CD14-positive monocyte (primary cell): ENCODE results near the gene PTPRR. TPM values are rescaled to one million over a fixed set of nuclear protein-coding genes. Genes with fewer than 3 reads are reported as not detected.

Experiments
- DNase-seq, 3 donors: peaks; one replicate each; pipeline ENCODE4 v3.0.0-alpha.2; 2011 to 2022
- H2AFZ ChIP-seq: 2 replicates; pipeline ENCODE4 v1.6.0; 2012; ENCODE audit warnings: mild to moderate bottlenecking, low read depth, low read length, inconsistent platforms; ENCODE audit not compliant: insufficient read depth, poor library complexity, severe bottlenecking
- H3K27ac ChIP-seq, 2 donors: 1 replicate in 1 of 2; 2 replicates in 1 of 2; pipeline ENCODE4 v1.5.1; 2012 to 2013; ENCODE audit warnings: low read length in 2 of 2, control low read depth in 1 of 2, inconsistent platforms in 1 of 2, low read depth in 1 of 2, mild to moderate bottlenecking in 1 of 2
- H3K27me3 ChIP-seq, 2 donors: one replicate each; pipeline versions ENCODE4 v1.6.0 to v1.6.1; 2011 to 2013; ENCODE audit warnings: low read length in 2 of 2; ENCODE audit not compliant: control insufficient read depth in 2 of 2, insufficient read depth in 2 of 2
- H3K36me3 ChIP-seq, 2 donors: replicated peaks in 1 of 2; 1 replicate in 1 of 2; 2 replicates in 1 of 2; pipeline versions ENCODE4 v1.5.1 to v1.6.1; 2012 to 2013; ENCODE audit warnings: low read length in 2 of 2, control low read depth in 1 of 2, inconsistent platforms in 1 of 2, mild to moderate bottlenecking in 1 of 2; ENCODE audit not compliant: insufficient read depth in 2 of 2, control insufficient read depth in 1 of 2
- H3K4me1 ChIP-seq, 2 donors: 1 replicate in 1 of 2; 2 replicates in 1 of 2; pipeline versions ENCODE4 v1.5.1 to v1.6.1; 2012 to 2013; ENCODE audit warnings: low read length in 2 of 2, control low read depth in 1 of 2, inconsistent platforms in 1 of 2, mild to moderate bottlenecking in 1 of 2, moderate library complexity in 1 of 2; ENCODE audit not compliant: insufficient read depth in 2 of 2, control insufficient read depth in 1 of 2
- H3K4me2 ChIP-seq: replicated peaks from 2 replicates; pipeline ENCODE3; 2012; ENCODE audit warnings: low read length, moderate library complexity, mild to moderate bottlenecking; ENCODE audit not compliant: poor library complexity, severe bottlenecking; ENCODE audit errors: extremely low read depth
- H3K4me3 ChIP-seq, 3 experiments: fragments of 200-600 bp in 1 of 3; sonication (generic) in 1 of 3; replicated peaks in 1 of 3; 1 replicate in 2 of 3; 2 replicates in 1 of 3; pipeline ENCODE4 v1.5.1; 2011 to 2013; ENCODE audit warnings: low read length in 3 of 3, mild to moderate bottlenecking in 3 of 3, control low read depth in 2 of 3, low read depth in 2 of 3, inconsistent platforms in 1 of 3, moderate library complexity in 1 of 3
- H3K79me2 ChIP-seq: 2 replicates; pipeline ENCODE4 v1.6.0; 2012; ENCODE audit warnings: mild to moderate bottlenecking, control low read depth, inconsistent platforms, low read length, moderate library complexity; ENCODE audit not compliant: insufficient read depth
- H3K9ac ChIP-seq: 2 replicates; pipeline ENCODE4 v1.6.0; 2017; ENCODE audit warnings: low read length, mild to moderate bottlenecking; ENCODE audit not compliant: insufficient read depth, poor library complexity, severe bottlenecking
- H3K9me3 ChIP-seq, 2 donors: replicated peaks in 1 of 2; 1 replicate in 1 of 2; 2 replicates in 1 of 2; pipeline versions ENCODE4 v1.5.1 to v1.6.1; 2012 to 2013; ENCODE audit warnings: low read length in 2 of 2, control low read depth in 1 of 2; ENCODE audit not compliant: control insufficient read depth in 1 of 2, insufficient read depth in 1 of 2
- H4K20me1 ChIP-seq: 2 replicates; pipeline ENCODE4 v1.6.0; 2012; ENCODE audit warnings: mild to moderate bottlenecking, low read length, control low read depth, moderate library complexity; ENCODE audit not compliant: insufficient read depth
- H3K27ac Mint-ChIP-seq, 7 donors: one replicate each; pipeline ENCODE4 v1.8.0; 2020; ENCODE audit warnings: mild to moderate bottlenecking in 7 of 7, mixed read lengths in 7 of 7, moderate library complexity in 6 of 7, inconsistent platforms in 2 of 7
- H3K27me3 Mint-ChIP-seq, 3 donors: one replicate each; pipeline ENCODE4 v1.8.0; 2021 to 2022; ENCODE audit warnings: low read depth in 3 of 3, mild to moderate bottlenecking in 3 of 3, mixed read lengths in 3 of 3, moderate library complexity in 3 of 3, inconsistent platforms in 1 of 3
- H3K36me3 Mint-ChIP-seq, 2 donors: one replicate each; pipeline ENCODE4 v1.8.0; 2020; ENCODE audit warnings: mixed read lengths in 2 of 2, inconsistent platforms in 1 of 2, mild to moderate bottlenecking in 1 of 2
- H3K4me1 Mint-ChIP-seq: one replicate; pipeline ENCODE4 v1.8.0; 2020; ENCODE audit warnings: mild to moderate bottlenecking, mixed read lengths
- H3K4me3 Mint-ChIP-seq, 2 donors: one replicate each; pipeline ENCODE4 v1.8.0; 2020; ENCODE audit warnings: mild to moderate bottlenecking in 2 of 2, mixed read lengths in 2 of 2, moderate library complexity in 1 of 2
- H3K9me3 Mint-ChIP-seq, 7 donors: one replicate each; pipeline ENCODE4 v1.8.0; 2020 to 2022; ENCODE audit warnings: mixed read lengths in 7 of 7, mild to moderate bottlenecking in 6 of 7, moderate library complexity in 6 of 7, inconsistent platforms in 2 of 7
- WGBS: methylation state at CpG from one replicate; pipeline ENCODE4 v1.1.5; 2013; ENCODE audit warnings: missing lambda C conversion rate; ENCODE audit not compliant: insufficient coverage; 5-methylcytosine and 5-hydroxymethylcytosine counted together
- intact Hi-C, 2 donors: fragments of 100-400 bp; cut with micrococcal nuclease; formaldehyde crosslinking; loops; one replicate each; pipeline versions ENCODE4 v1.15.0 to v1.15.1; 2023
- polyA plus RNA-seq, 3 donors: library from polyadenylated mRNA; depleted of rRNA in 1 of 3; unstranded in 2 of 3; stranded (reverse) in 1 of 3; fragments of 300-500 nt in 2 of 3; fragments of >200 nt in 1 of 3; fragmentation: Illumina TruSeq in 2 of 3; gene quantifications; 1 replicate in 2 of 3; 2 replicates in 1 of 3; pipeline ENCODE4 v1.2.3, GENCODE V29; 2012 to 2021
- TF ChIP-seq, protein P1 (sequence below): fragments of 200-600 bp; IDR thresholded peaks from one replicate; pipeline ENCODE4 v1.8.0; 2022; ENCODE audit warnings: antibody characterized with exemption, mild to moderate bottlenecking

PTPRR gene
- polyA plus RNA-seq, 3 donors, result not detected

DNA sequence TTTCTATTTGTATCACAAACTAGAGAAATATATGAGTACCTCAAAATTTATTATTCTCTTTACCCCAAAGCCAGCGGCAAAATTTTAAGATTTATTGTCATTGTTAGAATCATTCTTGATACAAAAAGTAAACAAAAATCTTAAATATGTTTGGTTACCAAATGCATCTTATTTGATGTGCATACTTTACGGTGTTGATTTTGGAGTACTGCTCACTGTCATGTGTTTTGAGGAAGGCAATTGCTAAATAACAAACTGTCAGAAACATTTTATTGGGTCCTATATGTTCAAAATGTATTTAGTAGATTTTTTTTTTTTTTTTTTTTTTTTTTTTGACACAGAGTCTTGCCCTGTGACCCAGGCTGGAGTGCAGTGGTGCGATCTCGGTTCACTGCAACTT, 124.9 kb downstream of the PTPRR start:
- 100% methylated on average over 2 of the region's 4 CpGs for WGBS
- Mint-ChIP-seq H3K9me3 (peaks cover 0 to 5% (median 0%) of the 10 kb centered on the region in 7 donors), H3K27ac (no peak overlapping the region), H3K27me3 (peaks cover 0 to 2% (median 0%) of the 10 kb centered on the region in 3 donors), H3K4me3 (no peak overlapping the region), H3K4me1 (no peaks in the 10 kb centered on the region), H3K36me3 (no peaks in the 10 kb centered on the region)
- no peak overlapping the region for H2AFZ ChIP-seq
- no peak for DNase-seq
- no peak overlapping the region for H3K9ac ChIP-seq
- TF ChIP-seq, protein P1, sequence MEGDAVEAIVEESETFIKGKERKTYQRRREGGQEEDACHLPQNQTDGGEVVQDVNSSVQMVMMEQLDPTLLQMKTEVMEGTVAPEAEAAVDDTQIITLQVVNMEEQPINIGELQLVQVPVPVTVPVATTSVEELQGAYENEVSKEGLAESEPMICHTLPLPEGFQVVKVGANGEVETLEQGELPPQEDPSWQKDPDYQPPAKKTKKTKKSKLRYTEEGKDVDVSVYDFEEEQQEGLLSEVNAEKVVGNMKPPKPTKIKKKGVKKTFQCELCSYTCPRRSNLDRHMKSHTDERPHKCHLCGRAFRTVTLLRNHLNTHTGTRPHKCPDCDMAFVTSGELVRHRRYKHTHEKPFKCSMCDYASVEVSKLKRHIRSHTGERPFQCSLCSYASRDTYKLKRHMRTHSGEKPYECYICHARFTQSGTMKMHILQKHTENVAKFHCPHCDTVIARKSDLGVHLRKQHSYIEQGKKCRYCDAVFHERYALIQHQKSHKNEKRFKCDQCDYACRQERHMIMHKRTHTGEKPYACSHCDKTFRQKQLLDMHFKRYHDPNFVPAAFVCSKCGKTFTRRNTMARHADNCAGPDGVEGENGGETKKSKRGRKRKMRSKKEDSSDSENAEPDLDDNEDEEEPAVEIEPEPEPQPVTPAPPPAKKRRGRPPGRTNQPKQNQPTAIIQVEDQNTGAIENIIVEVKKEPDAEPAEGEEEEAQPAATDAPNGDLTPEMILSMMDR, result no peak
- no peak overlapping the region for H3K27ac ChIP-seq
- intact Hi-C loops, result no loop called here
- H3K36me3 ChIP-seq, result no peaks in the 10 kb centered on the region
- H3K4me3 ChIP-seq, result no peak overlapping the region
- H3K4me1 ChIP-seq, result no peaks in the 10 kb centered on the region
- no peak overlapping the region for H3K4me2 ChIP-seq
- H4K20me1 ChIP-seq, result no peaks in the 10 kb centered on the region
- H3K9me3 ChIP-seq, result no peaks in the 10 kb centered on the region
- H3K79me2 ChIP-seq, result no peaks in the 10 kb centered on the region
- no peaks in the 10 kb centered on the region for H3K27me3 ChIP-seq

DNA sequence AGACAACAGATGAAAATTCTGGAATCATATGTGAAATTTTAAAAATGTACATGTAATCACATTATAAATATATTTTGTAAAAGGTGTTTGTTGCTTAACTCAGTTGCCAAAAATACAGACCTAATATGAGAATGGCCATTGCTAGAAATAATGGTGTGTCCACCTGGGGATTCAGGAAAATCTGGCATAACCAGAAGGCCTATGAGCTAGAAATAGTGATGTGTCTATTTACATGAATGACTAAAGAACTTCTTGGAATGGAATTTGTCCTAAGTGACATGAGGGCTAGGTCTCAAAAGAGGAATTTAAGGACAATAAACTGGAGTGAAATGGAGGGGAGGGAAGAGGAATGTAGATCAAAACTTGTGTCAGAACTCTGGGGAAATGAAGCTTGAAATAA, 126.4 kb downstream of the PTPRR start:
- H3K9me3 ChIP-seq, result no peaks in the 10 kb centered on the region
- no peak overlapping the region for H3K27ac ChIP-seq
- H3K4me3 Mint-ChIP-seq, result no peak overlapping the region
- no peak overlapping the region for H3K27ac Mint-ChIP-seq
- DNase-seq, result no peak
- no peaks in the 10 kb centered on the region for H3K36me3 ChIP-seq
- no peak overlapping the region for H3K4me3 ChIP-seq
- H3K9me3 Mint-ChIP-seq, result peaks cover 0 to 5% (median 0%) of the 10 kb centered on the region in 7 donors
- H3K4me2 ChIP-seq, result no peak overlapping the region
- no peak overlapping the region for H3K9ac ChIP-seq
- H2AFZ ChIP-seq, result no peak overlapping the region
- H3K36me3 Mint-ChIP-seq, result no peaks in the 10 kb centered on the region
- no peaks in the 10 kb centered on the region for H3K79me2 ChIP-seq
- no peaks in the 10 kb centered on the region for H3K4me1 Mint-ChIP-seq
- no peaks in the 10 kb centered on the region for H4K20me1 ChIP-seq
- H3K4me1 ChIP-seq, result no peaks in the 10 kb centered on the region
- TF ChIP-seq, protein P1, result no peak
- no peaks in the 10 kb centered on the region for H3K27me3 ChIP-seq
- peaks cover 0 to 2% (median 0%) of the 10 kb centered on the region in 3 donors for H3K27me3 Mint-ChIP-seq
- intact Hi-C loops, result no loop called here
